Right atrium auricular region (tissue), 2 donors: Measurements from ENCODE around the gene STARD9. TPM values are rescaled to one million over a fixed set of nuclear protein-coding genes. Genes with fewer than 3 reads are reported as not detected.
A peak's percentile ranks its signal among the peaks of the same experiment; 100 is the strongest.

Experiments
- DNase-seq: peaks from one replicate; pipeline ENCODE4 v3.0.0-alpha.2; 2019; ENCODE audit warnings: low spot score
- H3K27ac ChIP-seq, 2 donors: fragments of 200-600 bp; sonication (generic); 1 replicate in 1 of 2; 2 replicates in 1 of 2; pipeline ENCODE4 v1.5.1; 2016 to 2019
- H3K27me3 ChIP-seq, 2 donors: fragments of 200-600 bp; sonication (generic); one replicate each; pipeline versions ENCODE4 v1.5.1 to v1.6.0; 2017 to 2019
- H3K36me3 ChIP-seq: fragments of 200-600 bp; sonication (generic); one replicate; pipeline ENCODE4 v1.5.1; 2016
- H3K4me1 ChIP-seq, 2 donors: fragments of 200-600 bp; sonication (generic); one replicate each; pipeline versions ENCODE4 v1.5.1 to v1.6.0; 2017 to 2019
- H3K4me3 ChIP-seq, 2 donors: fragments of 200-600 bp; sonication (generic); 1 replicate in 1 of 2; 2 replicates in 1 of 2; pipeline ENCODE4 v1.5.1; 2017 to 2019; ENCODE audit warnings: mild to moderate bottlenecking in 1 of 2, moderate library complexity in 1 of 2
- H3K9me3 ChIP-seq, 2 donors: fragments of 200-600 bp; sonication (generic); one replicate each; pipeline ENCODE4 v1.5.1; 2019
- CTCF ChIP-seq, 2 donors: fragments of 200-600 bp; sonication (generic); IDR thresholded peaks; one replicate each; pipeline ENCODE4 v1.5.1; 2019; ENCODE audit warnings: antibody characterized with exemption in 2 of 2
- total RNA-seq, 2 donors: library from RNA; depleted of rRNA; stranded (reverse); fragments of >200 nt; gene quantifications; one replicate each; pipeline ENCODE4 v1.1.0, GENCODE V29; 2016

The STARD9 gene
- total RNA-seq, 2 donors from 2014 or later = 8.3 to 8.8 TPM

GRCh38 chr15:42732095-42732827 is 156.9 kb downstream of the STARD9 start:
- Histone ChIP-seq H3K36me3 (peaks cover 79% of the 10 kb centered on the region), H3K27ac (no peak overlapping the region), H3K4me3 (no peak overlapping the region), H3K27me3 (no peaks in the 10 kb centered on the region), H3K4me1 (peaks cover 0 to 13% of the 10 kb centered on the region in 2 donors), H3K9me3 (no peaks in the 10 kb centered on the region)
- DNase-seq = no peak
- no peak for TF ChIP-seq CTCF (IDR thresholded peaks at IDR 0.05)

GRCh38 chr15:42733027-42733426 is 157.6 kb downstream of the STARD9 start:
- no peak overlapping the region for H3K27ac ChIP-seq
- peaks cover 72% of the 10 kb centered on the region for H3K36me3 ChIP-seq
- H3K4me1 ChIP-seq = peaks cover 0 to 17% of the 10 kb centered on the region in 2 donors
- no peaks in the 10 kb centered on the region for H3K27me3 ChIP-seq
- no peaks in the 10 kb centered on the region for H3K9me3 ChIP-seq
- no peak for TF ChIP-seq CTCF (IDR thresholded peaks at IDR 0.05)
- no peak for DNase-seq
- H3K4me3 ChIP-seq = no peak overlapping the region

GRCh38 chr15:42734076-42734672 is 158.8 kb downstream of the STARD9 start:
- H3K4me1 ChIP-seq = peaks cover 0 to 17% of the 10 kb centered on the region in 2 donors
- H3K36me3 ChIP-seq = peaks cover 60% of the 10 kb centered on the region
- H3K27me3 ChIP-seq = no peaks in the 10 kb centered on the region
- no peak for DNase-seq
- no peaks in the 10 kb centered on the region for H3K9me3 ChIP-seq
- no peak overlapping the region for H3K4me3 ChIP-seq
- H3K27ac ChIP-seq = no peak overlapping the region
- TF ChIP-seq CTCF (IDR thresholded peaks at IDR 0.05) = no peak

GRCh38 chr15:42735382-42736165 is 160.2 kb downstream of the STARD9 start:
- peaks cover 46% of the 10 kb centered on the region for H3K36me3 ChIP-seq
- no peak for DNase-seq

More at GRCh38 chr15:42735382-42736165, 160.2 kb downstream of the STARD9 start:
- Histone ChIP-seq H3K4me3 (peak overlapping the region; percentile 87 to 94), H3K4me1 (peaks cover 0 to 17% of the 10 kb centered on the region in 2 donors), H3K27ac (peak overlapping the region; percentile 85 to 93), H3K27me3 (no peaks in the 10 kb centered on the region), H3K9me3 (no peaks in the 10 kb centered on the region)
- TF ChIP-seq CTCF (IDR thresholded peaks at IDR 0.05) = no peak
